AG09319 (cell line): ENCODE results near the gene MTA1.

Experiments
- DNase-seq: peaks from one replicate; pipeline ENCODE4 v3.0.0-alpha.2; 2010; ENCODE audit warnings: low read depth; ENCODE audit errors: extremely low read depth
- CTCF ChIP-seq: IDR thresholded peaks from 2 replicates; pipeline ENCODE4 v1.5.1; 2011; ENCODE audit warnings: low read depth, mild to moderate bottlenecking, inconsistent platforms, low read length, moderate library complexity

Gene MTA1

GRCh38 chr14:105388110-105388951 is 31.3 kb upstream of the MTA1 start:
- TF ChIP-seq CTCF, result no peak
- no peak for DNase-seq

GRCh38 chr14:105388976-105389375 is 30.7 kb upstream of the MTA1 start:
- TF ChIP-seq CTCF, result no peak
- DNase-seq, result no peak

- DNase-seq, result no peak
- TF ChIP-seq CTCF, result no peak
These were observed 30.1 kb upstream of the MTA1 start for GRCh38 chr14:105389534-105389933.

GRCh38 chr14:105389976-105390848 is 29.4 kb upstream of the MTA1 start:
- DNase-seq, result no peak
- no peak for TF ChIP-seq CTCF

- TF ChIP-seq CTCF, result no peak
- DNase-seq, result no peak
These were observed 28.7 kb upstream of the MTA1 start for GRCh38 chr14:105390849-105391500.

- no peak for TF ChIP-seq CTCF
- DNase-seq, result no peak
These were observed 28.1 kb upstream of the MTA1 start for GRCh38 chr14:105391541-105391940.
